ENCODE results near the gene ZNF564.
"Not testable (repeated sequence)": the region's sequence is repeated elsewhere in the genome, so short reads cannot be mapped to it uniquely, and the experiment has no call there.

Gene ZNF564

DNA sequence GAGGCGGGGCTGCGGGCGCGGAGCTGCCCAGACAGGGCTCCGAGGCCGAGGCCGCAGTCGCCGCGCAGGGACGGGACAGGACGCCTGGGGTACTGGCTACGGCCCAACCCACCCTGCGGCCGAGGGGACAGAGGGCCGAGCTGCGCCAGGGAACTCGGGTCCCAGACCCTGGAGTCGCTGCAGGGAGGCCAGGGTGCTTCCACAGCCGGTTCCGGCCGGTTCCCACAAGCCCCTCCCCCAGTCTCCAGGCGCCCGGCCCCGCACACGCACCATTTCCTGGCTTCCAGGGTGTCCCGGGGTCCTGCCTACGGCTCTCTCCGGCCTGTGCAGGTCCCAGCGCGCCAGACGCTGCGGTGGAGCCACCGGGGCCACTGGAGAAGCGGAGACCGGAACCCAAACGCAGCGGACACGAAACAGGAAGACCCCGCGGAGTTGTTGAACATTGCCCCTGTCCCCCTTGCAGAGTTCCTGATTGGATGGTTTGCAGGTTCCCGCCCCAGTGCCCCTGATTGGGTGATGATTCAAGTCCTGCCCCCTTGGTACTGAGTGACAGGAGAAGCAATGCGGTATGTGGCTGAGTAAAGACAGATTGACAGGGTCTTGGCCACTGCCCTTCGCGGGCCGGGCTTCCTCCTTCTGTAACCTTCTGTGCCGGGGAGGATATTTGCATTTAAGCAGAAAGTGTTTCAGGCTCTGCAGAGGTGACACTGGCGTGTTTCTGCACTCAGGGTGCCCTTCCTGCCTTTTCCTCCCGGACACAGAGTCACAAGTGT is at the start of gene ZNF564:
ZNF564 (minus strand) TSS at position 423 of the 773 bp plus-strand sequence; CDS start at position 273, 150 bp downstream.
- DNase-seq (ENCODE audit: low read depth): peak; percentile 70

- DNase-seq (ENCODE audit: low read depth): no peak
Observed at GRCh38 chr19:12597594-12597993, 46.3 kb upstream of the ZNF564 start.

- DNase-seq (ENCODE audit: low read depth): no peak
Observed at GRCh38 chr19:12596927-12597548, 45.8 kb upstream of the ZNF564 start.

DNA sequence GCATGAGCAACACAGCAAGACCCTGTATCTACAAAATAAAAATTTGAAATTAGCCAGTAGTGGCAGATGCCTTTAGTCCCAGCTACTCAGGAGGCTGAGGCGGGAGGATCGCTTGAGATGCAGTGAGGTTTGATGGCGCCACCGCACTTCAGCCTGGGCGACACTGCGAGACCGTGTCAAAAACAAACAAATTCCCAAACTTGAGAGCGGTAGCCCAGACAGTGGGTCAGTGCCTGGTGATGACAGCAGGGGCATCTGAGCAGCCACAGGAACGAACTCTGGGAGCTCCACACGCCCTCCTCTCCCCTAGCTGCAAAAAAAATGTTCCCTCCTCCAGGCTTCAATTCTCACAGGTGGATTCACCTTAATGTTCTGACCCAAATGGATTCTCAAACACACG is 45.2 kb upstream of the ZNF564 start:
- no peak for DNase-seq (ENCODE audit: low read depth)

DNA sequence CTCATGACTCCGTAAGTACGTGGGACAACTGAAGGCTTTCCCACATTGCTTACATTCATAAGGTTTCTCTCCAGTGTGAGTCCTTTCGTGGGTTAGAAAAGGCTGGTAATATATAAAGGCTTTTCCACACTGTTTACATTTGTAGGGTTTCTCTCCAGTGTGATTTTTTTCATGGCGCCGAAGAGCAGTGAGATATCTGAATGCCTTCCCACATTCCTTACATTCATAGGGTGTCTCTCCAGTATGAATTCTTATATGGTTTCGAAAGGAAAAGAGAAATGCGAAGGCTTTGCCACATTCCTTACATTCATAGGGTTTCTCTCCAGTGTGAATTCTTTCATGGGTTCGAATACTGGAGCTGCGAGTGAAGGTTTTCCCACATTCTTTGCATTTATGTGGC is 29.8 kb upstream of the ZNF564 start:
- DNase-seq (ENCODE audit: low read depth): no peak

- DNase-seq (ENCODE audit: low read depth): no peak
Observed at GRCh38 chr19:12580180-12580694, 29.0 kb upstream of the ZNF564 start.

- no peak for DNase-seq (ENCODE audit: low read depth)
Observed at GRCh38 chr19:12578641-12579040, 27.4 kb upstream of the ZNF564 start.

- DNase-seq (ENCODE audit: low read depth): no peak
Observed at GRCh38 chr19:12574036-12574435, 22.8 kb upstream of the ZNF564 start.

DNA sequence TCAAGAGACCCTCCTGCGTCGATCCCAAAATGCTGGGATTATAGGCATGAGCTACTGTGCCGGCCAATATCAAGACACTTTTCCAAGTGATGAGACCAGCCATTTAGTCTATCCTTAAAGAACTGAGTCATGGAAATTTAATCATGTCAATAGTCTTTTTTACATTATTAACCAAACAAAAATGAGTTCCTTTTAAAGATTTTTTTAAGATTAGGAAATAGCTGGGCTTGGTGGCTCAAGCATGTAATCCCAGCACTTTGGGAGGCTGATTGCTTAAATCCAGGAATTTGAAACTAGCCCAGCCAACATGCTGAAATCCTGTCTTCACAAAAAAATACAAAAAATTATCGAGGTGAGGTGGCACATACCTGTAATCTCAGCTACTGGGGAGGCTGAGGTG is 16.7 kb upstream of the ZNF564 start:
- no peak for DNase-seq (ENCODE audit: low read depth)

- not testable (repeated sequence) for DNase-seq (ENCODE audit: low read depth)
Observed at GRCh38 chr19:12566380-12566779, 15.1 kb upstream of the ZNF564 start.

DNA sequence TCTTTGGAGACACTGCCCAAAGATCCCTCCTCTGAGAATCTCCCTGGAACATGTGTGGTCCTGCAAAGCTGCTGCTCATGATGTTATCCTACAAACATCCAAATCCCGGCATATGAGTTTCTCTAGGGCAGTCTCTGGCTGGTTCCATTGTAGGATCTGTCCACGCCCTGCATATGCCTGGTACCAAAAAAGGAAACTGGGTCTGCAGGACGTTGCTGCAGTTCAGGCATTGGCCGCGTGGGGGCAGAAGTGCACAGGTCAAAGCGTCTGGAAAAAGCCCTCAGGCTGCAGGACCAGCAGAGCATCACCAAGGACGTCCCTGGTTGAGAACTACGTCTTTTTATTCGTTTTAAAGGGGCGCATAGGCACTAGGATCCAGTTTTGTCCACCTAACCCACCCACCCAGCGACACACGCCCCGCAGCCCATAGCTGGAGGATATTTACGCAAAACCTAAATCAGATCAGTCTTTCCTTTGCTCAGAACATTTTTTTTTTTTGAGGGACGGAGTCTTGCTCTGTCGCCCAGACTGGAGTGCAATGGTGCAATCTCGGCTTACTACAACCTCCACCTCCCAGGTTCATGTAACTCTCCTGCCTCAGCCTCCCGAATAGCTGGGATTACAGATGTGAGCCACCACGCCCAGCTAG is 12.9 kb upstream of the ZNF564 start:
- peak; percentile 90 for DNase-seq (ENCODE audit: low read depth)

DNA sequence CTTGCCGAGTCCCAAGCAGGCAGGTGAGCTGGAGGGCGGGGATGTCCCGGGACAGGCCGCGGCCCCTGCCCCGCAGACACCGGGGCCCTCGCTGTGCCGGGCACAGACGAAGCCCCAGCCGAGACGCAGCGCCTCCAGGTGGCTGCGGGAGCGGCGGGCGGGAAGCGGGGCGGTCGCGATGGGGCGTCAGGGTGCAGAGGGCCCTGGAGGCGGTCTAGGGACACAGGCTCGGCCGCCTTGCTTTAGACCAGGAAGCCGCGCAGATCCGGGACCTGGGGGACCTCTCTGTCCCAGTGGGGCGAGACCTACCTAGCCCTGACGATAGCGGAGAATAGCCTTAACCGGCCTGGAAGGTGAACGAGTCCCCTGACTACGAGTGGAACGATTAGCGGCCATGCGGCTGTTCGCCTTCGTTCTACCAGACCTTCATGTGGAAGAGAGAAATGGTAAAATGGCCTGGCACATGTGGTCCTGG is 4.2 kb upstream of the ZNF564 start:
- DNase-seq (ENCODE audit: low read depth): no peak

GRCh38 chr19:12546903-12547302 is 4.4 kb downstream of the ZNF564 start:
- no peak for DNase-seq (ENCODE audit: low read depth)

DNA sequence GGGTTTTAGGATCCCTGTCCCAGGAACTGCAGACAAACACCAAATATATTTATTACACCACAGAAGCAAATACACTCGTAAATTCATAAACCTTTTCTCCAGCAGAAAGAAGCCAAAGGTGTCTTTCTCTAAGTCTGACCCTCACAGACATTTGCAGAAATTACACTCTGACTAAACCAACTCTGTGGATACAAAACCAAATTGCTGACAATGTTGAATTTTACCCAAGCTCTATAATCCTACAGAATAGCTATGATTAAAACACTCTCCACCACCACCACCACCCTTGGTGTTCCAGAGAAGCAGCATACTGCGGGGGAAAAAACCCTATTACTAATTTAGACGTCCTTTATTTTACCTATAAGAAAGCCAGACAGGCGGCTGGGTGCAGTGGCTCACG is 5.2 kb downstream of the ZNF564 start:
- DNase-seq (ENCODE audit: low read depth): no peak

GRCh38 chr19:12545267-12545666 is 6.0 kb downstream of the ZNF564 start:
- no peak for DNase-seq (ENCODE audit: low read depth)

DNA sequence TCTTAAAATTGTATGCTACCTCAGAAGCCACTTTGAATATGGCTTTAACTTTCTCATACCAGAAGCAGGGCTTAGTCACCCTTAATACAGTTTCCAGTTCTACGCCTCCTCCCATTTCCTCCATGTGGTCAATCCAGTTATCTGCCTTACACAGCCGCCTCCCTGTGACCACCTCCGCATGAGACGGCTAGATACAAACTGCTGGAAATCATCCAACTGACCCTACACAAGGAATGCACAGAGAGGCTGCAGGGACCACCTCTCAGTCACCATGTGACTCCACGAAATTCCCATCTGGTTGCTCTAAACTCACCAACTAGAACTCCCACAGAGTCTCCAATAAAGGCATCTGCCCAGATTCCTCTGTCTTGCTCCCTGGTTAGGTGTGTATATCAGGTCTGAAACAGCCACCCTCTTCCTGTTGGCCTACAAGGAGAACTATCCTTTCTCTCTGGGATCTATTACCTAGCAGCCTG is 6.8 kb downstream of the ZNF564 start:
- no peak for DNase-seq (ENCODE audit: low read depth)

- no peak for DNase-seq (ENCODE audit: low read depth)
Observed at GRCh38 chr19:12543855-12544254, 7.4 kb downstream of the ZNF564 start.

GRCh38 chr19:12527034-12527836 is 24.0 kb downstream of the ZNF564 start:
- DNase-seq (ENCODE audit: low read depth): no peak

- no peak for DNase-seq (ENCODE audit: low read depth)
Observed at GRCh38 chr19:12526542-12526941, 24.7 kb downstream of the ZNF564 start.

- no peak for DNase-seq (ENCODE audit: low read depth)
Observed at GRCh38 chr19:12521996-12522395, 29.3 kb downstream of the ZNF564 start.

DNA sequence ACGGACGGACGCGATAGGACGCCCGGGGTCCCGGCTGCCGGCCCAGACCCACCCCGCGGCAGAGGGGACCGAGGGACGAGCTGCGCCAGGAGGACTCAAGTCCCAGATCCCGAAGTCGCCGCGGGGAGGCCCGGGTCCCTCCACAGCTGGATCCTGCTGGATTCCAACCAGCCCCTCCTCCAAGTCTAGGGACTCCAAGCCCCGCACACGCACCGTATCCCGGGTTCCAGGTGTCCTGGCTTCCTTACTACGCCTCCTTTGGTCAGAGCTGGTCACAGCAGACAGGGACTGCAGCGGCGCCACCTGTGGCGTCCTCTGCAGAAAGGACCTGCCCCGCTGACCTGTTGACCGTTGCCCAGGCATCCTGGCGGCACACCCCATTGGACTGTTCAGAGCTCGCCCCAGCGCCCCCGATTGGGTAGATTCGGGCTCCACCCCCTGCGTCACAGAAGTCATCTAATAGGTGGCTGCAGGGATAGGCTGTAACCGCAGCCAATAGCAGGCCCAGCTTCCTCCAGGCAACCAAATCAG is 37.7 kb downstream of the ZNF564 start:
- no peak for DNase-seq (ENCODE audit: low read depth)

DNA sequence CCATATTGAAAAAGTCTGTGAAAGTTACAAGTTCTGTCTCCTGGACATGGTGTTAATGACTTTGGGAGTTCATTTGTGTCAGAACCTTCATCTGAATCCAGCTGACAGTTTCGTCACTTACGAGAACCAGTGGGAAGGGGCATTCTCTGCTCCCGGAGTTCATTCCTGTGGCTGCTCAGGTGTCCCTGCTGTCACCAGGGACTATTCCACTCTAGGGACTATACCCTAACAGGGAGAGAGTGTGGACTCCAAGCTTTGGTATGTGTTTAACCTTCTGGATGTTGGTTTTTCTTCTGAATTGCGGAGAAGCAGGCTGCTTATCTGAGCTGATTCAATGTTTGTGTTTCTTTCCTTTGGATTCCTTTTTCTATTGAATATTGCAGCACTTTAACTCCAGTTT is 54.2 kb downstream of the ZNF564 start:
- no peak for DNase-seq (ENCODE audit: low read depth)
